A549 treated with Mapracorat at 1 μM for 4 hours (cell line): ENCODE data around the gene FCN1. TPM values are rescaled to one million over a fixed set of nuclear protein-coding genes. Genes with fewer than 3 reads are reported as not detected.

Experiments used
- total RNA-seq: library from RNA; stranded (reverse); fragments of 200-300 nt; extraction: Qiagen RNA extraction; gene quantifications from 5 replicates; pipeline ENCODE4 v1.2.3, GENCODE V29; 2022

Gene FCN1
- not detected in 5 replicates for total RNA-seq

DNA sequence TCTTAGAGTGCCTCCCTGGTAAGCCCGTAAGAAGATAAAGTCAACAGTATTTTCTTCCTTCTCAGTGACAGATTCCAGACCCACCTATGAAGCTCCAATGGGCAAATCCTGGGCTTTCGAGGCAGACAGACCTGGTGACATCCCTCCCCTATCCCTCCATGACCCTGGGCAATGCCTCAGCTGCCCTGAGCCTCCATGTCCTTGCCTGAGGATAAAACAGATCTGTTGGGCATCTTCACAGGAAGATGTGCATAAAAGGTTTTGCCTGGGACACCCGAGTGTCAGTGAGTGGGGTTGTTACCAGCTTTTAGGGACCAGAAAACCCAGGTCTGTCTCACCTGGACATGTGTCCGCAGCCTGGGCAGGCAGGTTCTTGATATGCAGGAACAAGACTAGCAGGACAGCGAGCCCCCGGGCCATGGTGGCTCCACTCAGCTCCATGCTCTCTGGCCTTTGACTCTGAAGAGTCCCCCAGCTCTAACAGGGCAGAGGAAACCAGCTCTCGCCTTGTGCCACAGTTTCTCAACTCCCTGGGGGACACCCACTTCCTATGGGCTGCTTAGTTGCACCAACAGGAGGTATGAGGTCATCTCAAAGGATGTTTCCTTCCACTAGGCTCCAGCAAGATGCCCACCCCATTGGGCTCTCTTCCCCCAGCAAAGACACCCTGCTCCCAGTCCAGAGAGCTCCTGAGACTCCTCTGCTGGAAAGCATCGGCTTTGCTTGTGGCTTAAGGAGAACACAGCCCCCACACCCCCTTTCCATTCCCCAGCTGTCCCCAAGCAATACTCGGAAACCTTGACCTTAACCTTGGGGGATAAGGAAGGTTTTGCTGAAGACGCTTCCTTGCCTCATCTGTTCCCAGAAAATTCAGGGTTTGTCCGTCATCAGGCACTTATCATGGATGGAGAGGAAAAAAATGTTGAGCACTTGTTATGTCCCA, at the start of gene FCN1:
FCN1 (minus strand) TSS at position 482 of the 943 bp plus-strand sequence; CDS start at position 441, 41 bp downstream.

GRCh38 chr9:134880484-134881312, 37.0 kb downstream of the FCN1 start, which contains the start of gene FCN2:
Gene FCN2, plus strand, starts transcription at chr9:134880810. Its CDS starts 12 bp downstream, at chr9:134880822.

Other genes starting within 250 kb of the FCN1 start
- not detected in 5 replicates for gene FCN2, start 37.1 kb downstream of the FCN1 start, total RNA-seq
- gene OLFM1, start 169.8 kb upstream of the FCN1 start, total RNA-seq: 8.5 to 10.7 TPM (median 10.2 TPM) in 5 replicates